ENCODE data around the gene MPG. TPM values are rescaled to one million over a fixed set of nuclear protein-coding genes. Genes with fewer than 3 reads are reported as not detected.

Gene MPG
- total and polyA plus RNA-seq, 10 of the 15 experiments (the other 5 are each of a cell fraction or from before 2014, with no cell fraction given) = 0.32 to 193 (median 55.7) TPM

DNA sequence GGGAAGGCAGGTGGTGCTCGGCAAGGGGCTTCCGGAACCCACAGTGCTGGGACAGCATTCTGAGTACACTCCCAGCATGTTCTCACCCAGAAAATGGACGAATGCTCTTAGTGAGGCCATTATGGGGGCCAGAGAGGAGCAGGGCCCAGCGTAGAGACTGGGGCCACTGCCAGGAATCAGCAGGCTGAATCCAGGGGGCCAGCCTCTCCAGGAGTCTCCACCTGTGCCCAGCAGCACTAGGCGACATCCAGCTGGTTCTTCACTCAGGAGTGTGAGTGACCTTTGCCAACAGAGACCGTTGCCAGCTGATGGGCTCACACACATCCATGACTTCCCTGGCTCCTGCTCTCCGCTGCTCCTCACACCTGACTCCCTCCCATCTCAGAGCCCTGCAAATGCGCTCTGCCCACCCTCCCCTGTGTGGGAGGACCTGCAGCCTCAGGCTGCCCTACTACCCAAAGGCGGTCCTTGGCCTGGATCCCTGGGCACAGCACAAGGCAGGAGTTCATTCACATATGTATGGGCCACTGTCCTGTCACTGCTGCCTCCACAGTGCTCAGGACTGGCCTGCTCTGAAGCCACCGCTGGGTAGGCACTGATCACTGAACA lies 10.7 kb upstream of the MPG start:
- no TSS peak for BruUV-seq (replicated peaks)
- ChIA-PET CTCF (interaction anchor here (5.8 to 14.2 kb wide), 3 partner anchors 11 to 38 kb away, joined by 36 to 319 read pairs (median 52); partner anchors contain the start of gene MPG), SMC1A (ENCODE audit: uncharacterized antibody, unreplicated experiment) (interaction anchor here (6.4 kb wide), 1 partner anchor 28 kb away, joined by 77 read pairs; no protein-coding TSS in a partner anchor), POLR2A (interaction anchor here (2.7 kb wide), 1 partner anchor 29 kb away, joined by 18 read pairs; no protein-coding TSS in a partner anchor), RAD21 (ENCODE audit: unreplicated experiment) (interaction anchor here (6.5 kb wide), 1 partner anchor 29 kb away, joined by 132 read pairs; no protein-coding TSS in a partner anchor)
- H3K36me3 ChIP-seq (ENCODE audit: control insufficient read depth in 2 of 2, insufficient read depth in 2 of 2, low read length in 1 of 2) = no peaks in the 10 kb centered on the region
- no peak overlapping the region for H3K27ac ChIP-seq (ENCODE audit: control insufficient read depth, insufficient read depth)
- H4K20me1 ChIP-seq (ENCODE audit: control insufficient read depth, insufficient read depth) = no peaks in the 10 kb centered on the region
- in situ Hi-C loops (cut with MboI) = no loop called here
- no peak overlapping the region for H2AFZ ChIP-seq (ENCODE audit: control insufficient read depth, low read depth, low read length)
- no peak for ATAC-seq
- H3K9ac ChIP-seq (ENCODE audit: control insufficient read depth, insufficient read depth, low read length) = no peak overlapping the region
- no peaks in the 10 kb centered on the region for H3K79me2 ChIP-seq (ENCODE audit: control insufficient read depth, insufficient read depth, low read length)
- no peak for TF ChIP-seq EGR1 (IDR thresholded peaks at IDR 0.05; ENCODE audit: borderline replicate concordance in 1 of 2, low read depth in 2 of 2, low read length in 2 of 2)
- TF ChIP-seq ASH2L (IDR thresholded peaks at IDR 0.05; ENCODE audit: borderline replicate concordance, low read depth) = no peak
- TF ChIP-seq USF1 (IDR thresholded peaks at IDR 0.05; ENCODE audit: borderline replicate concordance, extremely low read length, insufficient read depth, low read depth, low read length) = no peak
- no peak for TF ChIP-seq SIN3A (IDR thresholded peaks at IDR 0.05; ENCODE audit: low read depth, low read length)
- no peaks in the 10 kb centered on the region for H3K4me1 ChIP-seq (ENCODE audit: control insufficient read depth, insufficient read depth, low read length)
- WGBS (ENCODE audit: insufficient coverage, insufficient replicate concordance, low lambda C conversion rate, missing lambda C conversion rate) = 37% methylated on average over 10 of the region's 10 CpGs
- H3K9me3 ChIP-seq (replicated peaks; ENCODE audit: control insufficient read depth, insufficient read depth, low read length) = no peaks in the 10 kb centered on the region
- FAIRE-seq = no peak
- H3K4me3 ChIP-seq = no peak overlapping the region
- intact Hi-C loops (cut with micrococcal nuclease; ENCODE audit: unreplicated experiment) = no loop called here
- H3K27me3 ChIP-seq (replicated peaks in 1 of 2; ENCODE audit: control insufficient read depth in 2 of 2, insufficient read depth in 2 of 2, low read length in 1 of 2) = peaks cover 0 to 7% of the 10 kb centered on the region in 2 experiments; a peak in 3 of 4 replicates
- no peak for DNase-seq (ENCODE audit: low read depth, low spot score)
- no peak overlapping the region for H3K4me2 ChIP-seq (ENCODE audit: control insufficient read depth, insufficient read depth)

Measured in GM12878 (cell line).